GM21786 (cell line): ENCODE results near the gene SLC25A25.
"Not testable (repeated sequence)": the region's sequence is repeated elsewhere in the genome, so short reads cannot be mapped to it uniquely, and the experiment has no call there.

ENCODE experiments used
- ATAC-seq: cut with Tn5 transposase; IDR thresholded peaks from one replicate; pipeline ENCODE4 v1.9.1; 2021; ENCODE audit not compliant: unreplicated experiment

SLC25A25 gene

DNA sequence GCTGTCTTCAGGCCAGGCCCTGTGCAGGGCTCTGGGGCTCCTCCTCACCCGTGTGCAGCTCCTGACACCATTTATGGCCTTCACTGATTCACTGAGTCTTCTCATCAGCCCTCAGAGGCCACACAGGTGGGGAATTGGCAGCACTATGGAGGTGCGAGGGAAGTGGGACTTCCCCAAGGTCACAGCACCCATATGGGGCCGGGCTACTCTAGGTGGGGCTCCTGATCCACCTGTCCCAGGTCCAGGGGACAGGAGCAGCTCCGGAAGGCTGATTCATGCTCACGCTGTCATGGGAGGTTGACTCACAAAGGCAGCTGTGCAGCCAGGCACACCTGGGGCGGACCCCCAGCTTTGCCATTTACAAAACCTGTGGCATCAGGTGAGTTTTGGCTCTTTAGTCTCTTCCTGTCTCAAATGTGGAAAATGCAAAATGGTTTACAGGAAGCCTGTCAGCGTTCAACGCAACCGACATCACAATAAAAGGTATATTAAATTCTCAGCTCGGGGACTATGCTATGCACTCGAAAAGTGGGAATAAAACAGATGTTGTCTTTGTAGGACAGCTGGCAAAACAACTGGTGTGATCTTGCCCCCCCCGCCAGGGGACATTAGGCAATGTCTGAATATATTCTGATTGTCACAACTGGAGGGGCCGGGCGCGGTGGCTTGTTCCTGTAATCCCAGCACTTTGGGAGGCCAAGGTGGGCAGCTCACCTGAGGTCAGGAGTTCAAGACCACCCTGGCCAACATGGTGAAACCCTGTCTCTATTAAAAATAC, 15.9 kb upstream of the SLC25A25 start:
- ATAC-seq = no peak

DNA sequence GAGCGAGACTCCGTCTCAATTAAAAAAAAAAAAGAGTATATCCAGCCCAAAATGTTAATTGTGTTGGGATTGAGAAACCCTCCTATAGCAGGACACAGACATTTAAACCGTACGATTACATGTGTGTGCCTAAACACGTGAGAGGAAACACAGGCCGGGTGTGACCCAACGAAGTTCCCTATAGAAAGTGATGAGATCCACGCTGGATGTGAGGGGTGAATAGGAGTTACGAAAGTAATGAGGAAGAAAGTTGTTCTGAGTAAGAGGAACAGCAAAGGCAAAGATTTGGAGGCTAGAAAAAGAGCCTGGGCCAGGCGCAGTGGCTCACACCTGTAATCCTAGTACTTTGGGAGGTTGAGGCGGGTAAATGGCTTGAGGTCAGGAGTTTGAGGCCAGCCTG, 14.5 kb upstream of the SLC25A25 start:
- ATAC-seq = no peak

DNA sequence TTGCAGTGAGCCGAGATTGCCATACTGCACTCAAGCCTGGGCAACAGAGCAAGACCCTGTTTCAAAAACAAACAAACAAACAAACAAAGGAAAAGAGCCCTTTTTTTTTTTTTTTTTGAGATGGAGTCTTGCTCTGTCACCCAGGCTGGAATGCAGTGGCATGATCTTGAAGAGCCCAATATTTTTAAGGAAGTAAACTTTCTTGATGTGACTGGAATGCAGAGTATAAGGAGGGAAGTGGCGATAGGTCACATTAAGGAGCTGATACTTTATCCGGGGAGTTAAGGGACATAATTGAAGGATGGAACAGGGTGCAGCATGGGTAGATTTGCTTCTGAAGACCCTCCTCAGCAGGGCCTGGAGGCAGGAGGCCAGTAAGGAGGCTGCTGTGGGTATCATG, 13.9 kb upstream of the SLC25A25 start:
- ATAC-seq = no peak

DNA sequence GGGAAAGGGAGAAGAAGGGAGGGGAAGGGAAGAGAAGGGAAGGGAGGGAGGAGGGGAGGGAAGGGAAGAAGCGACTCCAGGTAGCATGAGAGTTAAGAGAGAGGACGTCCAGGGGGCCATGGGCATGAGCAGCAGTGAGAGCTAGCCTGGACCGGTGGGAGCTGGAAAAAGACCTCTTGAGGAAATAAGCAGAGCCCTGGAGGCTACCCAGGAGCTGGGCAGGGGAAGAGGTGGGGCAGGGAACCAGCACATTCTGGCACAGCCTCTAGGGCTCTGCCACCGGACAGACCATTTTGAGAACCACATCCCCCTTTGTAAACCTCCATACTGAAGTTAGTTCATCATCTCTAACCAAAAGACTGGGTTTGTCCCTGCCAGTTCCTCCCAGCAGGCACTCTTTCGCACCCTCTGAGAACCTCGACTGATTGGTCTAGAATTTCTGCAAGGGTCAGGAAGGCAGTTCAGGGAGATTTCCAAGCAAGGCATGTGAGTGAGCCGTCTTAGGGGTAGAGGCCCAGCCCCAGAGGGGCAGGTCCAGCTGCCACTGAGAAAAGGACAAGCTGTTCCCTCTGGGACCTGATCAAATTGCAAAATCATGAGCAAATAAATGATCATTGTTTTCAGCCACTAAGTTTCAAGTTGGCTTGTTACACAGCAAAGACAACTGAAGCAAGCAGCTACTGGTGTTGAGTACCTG, 12.5 kb upstream of the SLC25A25 start:
- ATAC-seq = no peak

DNA sequence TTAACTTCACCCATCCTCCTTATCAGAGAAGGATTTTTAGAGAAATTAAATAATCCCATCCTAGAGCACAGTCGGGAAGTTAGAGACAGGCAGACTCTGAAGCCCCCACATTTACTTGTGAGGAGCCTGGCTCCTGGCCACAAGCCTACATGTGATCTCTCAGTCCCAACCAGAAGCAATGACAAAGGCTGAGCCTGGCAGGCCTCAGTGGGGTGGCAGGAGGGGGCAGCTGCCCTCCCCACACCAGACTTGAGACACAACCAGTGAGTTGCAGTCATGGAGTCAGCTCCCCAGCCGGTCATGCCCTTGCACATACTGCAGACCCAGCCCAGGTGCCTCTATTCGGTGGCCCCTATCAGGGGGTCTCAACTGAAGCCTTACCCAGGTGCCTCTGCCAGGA, 11.9 kb upstream of the SLC25A25 start:
- no peak for ATAC-seq

DNA sequence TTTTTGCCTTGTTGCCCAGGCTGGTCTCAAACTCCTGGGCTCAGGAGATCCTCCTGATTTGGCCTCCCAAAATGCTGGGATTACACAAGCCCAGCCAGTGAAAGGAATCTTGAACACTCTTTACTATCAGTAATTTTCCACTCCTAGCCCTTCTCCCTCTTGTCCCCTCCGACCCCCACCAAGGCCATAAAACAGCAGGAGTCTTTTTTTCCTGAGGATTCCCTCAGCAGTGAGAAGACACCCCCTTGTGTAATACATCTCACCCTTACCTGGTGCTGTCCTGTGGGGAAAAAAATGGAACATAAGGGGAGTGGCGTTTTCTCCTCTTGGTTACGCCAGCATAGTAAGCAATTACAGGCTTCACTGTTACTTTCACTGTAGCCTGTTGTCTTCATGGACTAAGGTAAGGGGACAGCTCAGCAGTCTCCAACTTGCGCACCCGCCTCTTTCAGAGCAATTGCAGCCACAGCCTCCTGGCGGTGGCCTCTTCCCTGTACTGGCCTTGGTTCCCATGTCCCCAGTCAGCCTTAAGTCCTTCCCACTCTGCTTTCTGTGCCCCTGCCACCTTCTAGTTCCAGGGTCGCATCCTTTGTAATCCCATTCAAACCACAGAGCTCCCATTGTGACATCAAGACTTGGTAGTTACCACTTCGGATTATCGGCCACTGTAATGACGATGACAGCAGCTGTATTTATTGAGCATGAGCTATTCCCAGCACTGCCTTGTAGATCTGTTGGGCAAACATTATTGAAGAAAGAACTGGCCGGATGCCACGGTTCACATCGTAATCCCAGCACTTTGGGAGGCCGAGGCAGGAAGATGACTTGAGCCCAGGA, 10.9 kb upstream of the SLC25A25 start:
- ATAC-seq = no peak

DNA sequence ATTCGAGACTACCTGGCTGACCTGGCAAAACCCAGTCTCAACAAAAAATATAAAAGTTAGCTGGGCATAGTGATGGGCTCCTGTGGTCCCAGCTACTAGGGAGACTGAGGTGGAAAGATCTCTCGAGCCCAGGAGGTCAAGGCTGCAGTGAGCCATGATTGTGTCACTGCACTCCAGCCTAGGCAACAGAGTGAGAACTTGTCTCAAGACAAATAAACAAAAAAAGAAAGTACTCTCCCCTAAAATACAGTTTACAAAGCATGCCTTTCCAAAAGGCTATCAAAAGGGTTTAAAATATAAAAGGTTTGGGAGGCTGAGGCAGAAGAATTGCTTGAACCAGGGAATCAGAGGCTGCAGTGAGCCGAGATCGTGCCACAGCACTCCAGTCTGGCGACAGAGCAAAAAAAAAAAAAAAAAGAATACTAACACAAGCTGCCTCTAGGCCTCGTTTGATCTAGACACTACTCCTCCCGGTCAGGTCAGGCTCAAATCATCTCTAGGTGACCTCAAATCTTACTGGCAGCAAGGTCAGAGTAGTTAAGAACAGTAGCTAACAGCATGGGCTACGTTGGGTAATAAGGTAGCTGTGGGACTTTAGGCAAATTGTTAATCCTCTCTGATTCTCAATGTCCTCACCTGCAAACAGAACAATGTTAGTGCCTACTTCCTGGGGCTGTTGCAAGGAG, 10.2 kb upstream of the SLC25A25 start:
- no peak for ATAC-seq

DNA sequence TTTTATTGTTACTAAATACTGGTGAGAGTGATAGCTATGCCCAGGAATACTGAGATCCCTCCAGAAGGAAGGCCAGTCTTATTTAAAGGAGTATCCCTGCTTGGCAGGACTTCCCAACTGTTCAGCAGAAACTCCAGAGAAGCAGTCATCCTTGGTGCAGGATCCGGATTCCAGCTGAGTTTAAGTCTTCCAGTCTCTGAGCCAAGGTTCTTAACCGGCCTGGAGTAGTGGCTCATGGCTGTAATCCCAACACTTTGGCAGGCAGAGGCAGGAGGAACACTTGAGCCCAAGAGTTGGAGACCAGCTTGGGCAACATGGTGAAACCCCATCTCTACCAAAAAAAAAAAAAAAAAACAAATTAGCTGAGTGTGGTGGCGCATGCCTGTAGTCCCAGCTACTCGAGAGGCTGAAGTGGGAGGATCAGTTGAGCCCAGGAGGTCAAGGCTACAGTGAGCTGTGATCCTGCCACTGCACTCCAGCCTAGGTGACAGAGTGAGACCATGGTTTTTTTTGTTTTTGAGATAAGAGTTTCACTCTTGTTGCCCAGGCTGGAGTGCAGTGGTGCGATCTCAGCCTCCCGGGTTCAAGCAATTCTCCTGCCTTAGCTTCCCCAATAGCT, 8.6 kb upstream of the SLC25A25 start:
- no peak for ATAC-seq

DNA sequence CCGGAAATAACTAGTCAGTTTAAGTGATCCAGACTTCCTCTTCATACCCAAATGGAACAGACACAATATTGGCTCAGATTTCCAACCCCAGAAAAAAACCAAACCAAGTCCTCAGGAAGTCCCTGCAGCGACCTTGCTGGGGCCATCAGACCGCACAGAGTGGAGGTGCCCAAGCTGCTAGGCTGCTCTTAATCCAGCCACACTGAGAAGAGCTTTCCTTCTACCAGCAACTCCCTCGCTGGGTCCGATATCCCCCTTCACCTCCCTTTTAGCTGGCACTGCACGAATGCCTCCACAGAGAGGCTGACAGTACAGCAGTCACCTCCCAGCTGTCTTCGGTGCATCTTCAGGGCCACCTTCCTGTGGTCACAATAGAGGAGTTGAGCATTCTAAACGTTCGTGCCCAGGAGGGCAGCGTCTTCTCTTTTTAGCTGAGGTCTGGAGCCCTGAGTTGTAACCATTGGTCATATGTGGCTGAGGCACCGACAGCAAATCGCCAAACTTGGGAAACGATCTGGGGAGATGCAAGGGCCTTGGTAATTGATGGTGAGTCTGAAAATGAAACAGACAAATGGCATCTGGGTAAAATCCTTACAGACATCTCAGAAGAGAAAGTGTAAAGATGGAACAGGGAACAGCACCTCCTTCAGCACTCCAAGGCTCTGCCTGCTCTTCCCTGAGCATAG, 6.6 kb upstream of the SLC25A25 start:
- ATAC-seq = no peak

DNA sequence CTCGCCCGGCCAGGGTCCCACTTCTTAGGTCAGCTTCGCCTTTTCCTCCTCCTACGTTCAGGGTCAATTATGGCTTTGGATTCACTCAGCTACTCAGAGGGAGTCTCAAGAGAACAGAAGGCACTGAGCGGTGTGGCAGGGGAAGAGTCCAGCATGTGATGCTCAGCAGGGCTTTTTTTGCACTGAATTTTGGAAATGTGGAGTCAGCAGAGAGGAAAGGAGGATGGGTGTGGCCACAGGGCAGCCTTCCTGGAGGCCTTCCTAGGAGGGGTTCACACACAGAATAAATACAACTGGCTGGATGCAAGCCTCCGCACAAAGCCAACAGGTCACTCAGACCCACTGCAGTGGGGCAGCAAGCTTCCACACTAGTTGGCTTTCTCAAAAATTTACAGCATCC, 5.8 kb upstream of the SLC25A25 start:
- no peak for ATAC-seq

DNA sequence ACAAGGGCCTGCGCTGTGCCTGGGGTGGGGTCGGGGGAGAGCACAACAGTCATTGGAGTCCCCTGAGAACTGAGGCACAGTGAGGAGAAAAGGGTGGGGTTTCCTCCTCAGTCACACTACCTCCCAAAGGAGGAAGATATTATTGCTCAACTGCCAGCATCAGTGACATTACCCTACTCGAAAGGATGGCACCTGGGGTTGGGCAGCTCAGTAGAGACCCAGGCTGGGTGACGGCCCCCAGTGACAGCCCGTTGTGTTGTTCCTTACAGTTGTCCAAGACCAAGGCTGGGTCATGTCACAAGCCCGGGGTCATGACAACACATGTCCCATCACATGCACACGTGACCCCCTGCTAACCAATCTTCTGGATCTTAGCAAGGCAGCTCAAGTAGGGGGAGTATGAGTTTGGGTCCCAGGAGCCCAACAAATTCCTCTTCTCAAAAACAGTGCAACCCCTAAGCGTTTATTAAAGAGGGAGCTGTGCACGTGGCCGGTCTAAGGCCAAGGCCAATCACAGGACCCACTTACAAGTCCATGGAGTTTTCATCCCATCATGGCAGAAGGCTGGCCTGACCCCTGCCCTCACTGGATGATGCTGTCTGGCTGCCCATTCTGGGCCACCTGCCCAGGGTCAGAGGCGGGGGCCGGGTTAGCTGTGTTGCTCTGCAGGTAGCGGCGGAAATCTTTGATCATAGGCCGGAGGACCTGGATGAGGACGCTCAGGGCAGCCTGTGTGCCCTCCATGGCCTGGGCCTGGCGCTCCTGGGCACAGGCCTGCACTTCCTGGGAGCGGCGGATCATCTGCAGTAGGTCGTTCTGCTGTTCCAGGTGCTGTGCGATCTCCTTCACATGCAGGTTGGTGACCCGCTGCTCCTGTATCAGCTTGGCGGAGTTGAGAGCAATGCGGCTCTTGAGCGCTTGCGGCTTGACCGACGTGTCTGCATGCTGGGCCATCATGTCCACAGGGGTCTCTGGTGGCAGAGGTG, 4.9 kb upstream of the SLC25A25 start:
- no peak for ATAC-seq

DNA sequence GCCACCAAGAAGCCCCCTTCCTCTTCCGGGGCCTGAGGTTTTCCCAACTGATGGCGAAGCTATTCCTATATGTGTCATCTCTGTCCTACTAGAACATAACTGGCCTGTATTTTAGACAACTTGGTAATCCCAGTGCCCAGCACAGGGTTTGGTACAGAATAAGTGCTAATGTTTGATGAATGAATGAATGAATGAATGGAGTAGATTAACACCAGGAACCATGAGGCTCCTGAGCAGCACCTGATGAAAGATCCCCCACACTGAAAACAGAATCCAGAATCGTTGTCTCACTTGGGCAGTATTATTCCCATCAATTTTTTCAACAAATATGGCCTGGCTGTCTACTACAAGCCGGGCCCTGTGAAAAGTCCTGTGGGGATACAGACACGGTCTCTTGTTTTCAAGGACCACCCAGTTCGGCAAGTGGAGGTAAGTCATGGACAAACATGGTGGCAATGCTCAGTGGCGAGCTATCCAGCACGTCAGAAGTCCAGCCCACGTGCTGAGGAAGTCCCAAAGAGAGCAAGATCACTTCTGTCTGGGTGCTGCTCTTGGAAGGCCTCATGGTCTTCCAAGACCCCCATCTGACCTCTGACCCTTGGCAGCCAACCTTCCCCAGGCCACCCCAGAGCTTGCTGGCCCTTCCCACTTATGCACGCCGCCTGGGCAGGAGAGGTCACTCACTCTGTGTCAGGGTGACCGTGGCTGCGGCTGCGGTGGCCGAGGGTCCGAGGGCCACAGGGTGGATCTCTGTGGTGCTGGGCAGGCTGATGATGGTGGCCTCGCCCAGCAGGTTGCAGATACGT, 1.9 kb upstream of the SLC25A25 start:
- ATAC-seq = no peak

DNA sequence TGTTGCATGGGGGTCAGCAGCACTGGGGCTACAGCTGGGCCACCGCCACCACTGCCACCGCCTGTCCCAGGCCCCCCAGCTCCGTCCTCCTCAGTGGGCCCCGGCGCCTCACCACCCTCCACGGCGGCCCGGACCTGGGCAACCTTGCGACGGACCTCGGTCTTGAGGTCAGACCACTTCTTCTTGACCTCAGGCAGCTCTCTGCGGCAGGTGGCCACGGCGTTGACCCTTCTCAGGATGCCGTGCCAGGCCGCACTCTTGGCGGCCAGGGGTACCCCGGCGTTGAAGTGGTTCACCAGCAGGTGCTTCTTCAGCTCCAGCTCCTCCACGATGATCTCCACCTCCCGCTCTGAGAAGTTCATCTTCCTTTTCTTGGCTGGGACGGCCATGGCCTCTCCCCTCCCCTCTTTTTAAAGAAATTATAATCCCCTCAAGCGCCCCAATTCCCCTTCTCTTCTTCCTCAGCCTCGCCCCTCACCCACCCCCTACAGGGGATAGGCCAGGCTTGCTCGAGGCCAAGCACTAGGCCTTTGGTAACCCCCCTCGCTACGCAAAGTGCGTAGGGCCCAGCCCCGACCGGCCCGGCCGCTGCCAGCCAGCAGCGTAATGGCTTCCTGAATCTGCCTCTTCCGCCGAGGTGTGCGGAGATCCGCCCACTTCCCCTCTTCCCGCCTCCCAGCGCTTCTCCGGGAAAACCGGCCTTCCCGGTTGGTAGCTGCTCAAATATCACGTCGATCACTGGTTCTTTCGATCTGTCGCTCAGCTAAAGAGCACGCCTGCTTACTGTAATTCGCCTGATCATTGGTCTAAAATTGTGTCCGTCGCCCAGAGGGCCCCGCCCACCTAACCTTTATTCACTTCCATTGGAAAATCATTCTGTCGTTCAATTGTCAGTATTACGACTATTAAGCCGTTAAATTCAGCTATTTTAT, 1.1 kb upstream of the SLC25A25 start, which contains the start of gene NAIF1:
TSS of gene NAIF1 (minus strand) at position 608 of the 932 bp plus-strand sequence. CDS start at position 389, 219 bp downstream.
- ATAC-seq = peak; percentile 56

DNA sequence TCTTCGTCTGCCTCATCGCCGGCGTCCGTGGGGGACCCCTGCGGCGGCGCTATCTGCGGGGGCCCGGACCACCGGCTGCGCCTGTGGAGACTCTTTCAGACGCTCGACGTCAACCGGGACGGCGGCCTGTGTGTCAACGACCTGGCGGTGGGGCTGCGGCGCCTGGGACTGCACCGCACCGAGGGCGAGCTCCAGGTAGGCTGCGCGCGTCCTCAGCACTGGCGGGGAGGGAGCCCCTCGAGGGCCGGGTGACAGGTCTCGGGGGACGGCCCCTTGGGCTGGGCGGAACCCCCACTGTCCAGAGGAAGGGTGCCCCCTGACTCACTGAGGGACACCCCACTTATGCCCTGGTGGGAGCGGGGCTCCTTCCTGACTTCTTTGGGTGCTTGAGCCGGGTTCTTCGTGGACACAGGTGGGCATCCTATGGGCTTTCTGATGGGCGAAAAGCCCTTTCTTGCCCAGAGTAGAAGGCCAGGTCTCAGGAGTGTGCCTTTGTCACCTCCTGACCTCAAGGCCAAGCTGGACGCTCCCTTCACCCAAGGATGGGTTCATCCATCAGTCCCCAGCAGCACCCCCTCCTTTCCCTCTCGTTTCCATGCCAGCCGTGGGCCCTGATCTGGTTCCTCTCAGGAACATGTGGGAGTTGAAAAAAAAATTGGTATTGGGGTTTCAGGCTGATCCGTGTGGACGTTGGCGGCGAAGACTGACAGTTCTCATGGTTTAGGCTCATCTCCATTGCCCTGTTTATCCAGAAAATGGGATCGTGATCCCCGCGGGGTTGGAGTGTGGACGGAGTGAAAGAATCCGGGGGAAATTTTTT, 564 bp downstream of the SLC25A25 start:
- peak; percentile 1 for ATAC-seq

DNA sequence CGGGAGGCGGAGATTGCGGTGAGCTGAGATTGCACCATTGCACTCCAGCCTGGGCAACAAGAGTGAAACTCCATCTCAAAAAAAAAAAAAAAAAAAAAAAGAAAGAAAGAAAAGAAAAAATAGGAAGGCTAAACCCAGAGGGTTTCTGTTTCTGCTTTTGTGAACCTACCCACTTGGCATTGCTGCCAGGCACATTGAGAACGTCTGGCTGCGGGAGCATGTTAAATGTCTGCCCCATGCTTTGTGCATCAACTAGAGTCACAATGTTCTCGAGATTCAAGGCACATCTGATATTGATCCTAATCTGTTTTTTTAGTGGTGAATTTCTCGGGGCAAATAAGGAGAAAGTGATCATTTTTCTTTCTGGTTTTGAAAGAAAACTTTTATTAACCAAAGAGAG, 2.8 kb downstream of the SLC25A25 start:
- ATAC-seq = no peak

DNA sequence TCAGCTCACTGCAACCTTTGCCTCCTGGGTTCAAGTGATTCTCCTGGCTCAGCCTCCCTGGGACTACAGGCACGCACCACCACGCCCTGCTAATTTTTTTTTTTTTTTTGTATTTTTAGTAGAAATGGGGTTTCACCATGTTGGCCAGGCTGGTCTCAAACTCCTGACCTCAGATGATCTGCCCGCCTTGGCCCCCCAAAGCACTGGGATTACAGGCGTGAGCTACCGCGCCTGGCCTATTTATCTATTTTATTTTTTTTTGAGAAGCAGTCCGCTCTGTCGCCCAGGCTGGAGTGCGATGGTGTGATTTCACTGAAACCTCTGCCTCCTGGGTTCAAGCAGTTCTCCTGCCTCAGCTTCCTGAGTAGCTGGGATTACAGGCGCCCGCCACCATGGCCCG, 3.4 kb downstream of the SLC25A25 start:
- ATAC-seq = not testable (repeated sequence)
